ENCODE results near the gene LRFN2.

DNA sequence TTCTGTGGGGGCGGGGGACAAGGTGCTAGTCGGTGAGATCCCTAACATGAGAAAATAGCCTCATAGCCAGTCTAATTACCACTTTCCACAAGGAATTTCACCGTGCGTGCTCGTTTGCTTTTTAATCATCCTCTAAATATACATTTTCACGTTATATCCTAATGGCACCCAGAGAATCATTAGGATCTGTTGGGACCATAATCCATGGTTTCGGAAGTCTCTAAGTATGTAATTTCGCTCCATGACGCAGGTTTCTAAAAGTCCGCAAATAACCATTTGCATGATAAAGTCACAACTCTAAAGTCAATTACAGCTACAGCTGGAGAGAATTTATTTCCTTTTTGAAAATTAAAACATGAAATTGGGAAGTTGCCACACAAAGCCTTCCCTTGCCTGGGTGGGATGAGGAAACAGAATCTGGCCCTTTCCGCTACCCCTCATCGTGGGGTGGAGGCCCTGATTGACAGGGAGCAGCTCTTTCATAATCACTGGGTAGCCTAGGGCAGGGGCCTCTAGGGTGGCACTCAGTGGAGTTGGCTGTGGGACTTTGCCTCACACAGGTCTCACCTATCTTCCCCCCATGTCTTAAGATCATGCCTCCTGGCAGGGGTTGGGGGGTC, 81.9 kb downstream of the LRFN2 start:
- TF ChIP-seq CTCF (IDR thresholded peaks at IDR 0.05) = no peak
- no peak for TF ChIP-seq ZFX (IDR thresholded peaks at IDR 0.05; ENCODE audit: borderline replicate concordance)

Data from 22Rv1 (cell line).